B cell (primary cell): Measurements from ENCODE around the gene SLC2A6.
"Not testable (repeated sequence)": the region's sequence is repeated elsewhere in the genome, so short reads cannot be mapped to it uniquely, and the experiment has no call there.

Experiments
- CTCF ChIP-seq: fragments of 200-600 bp; IDR thresholded peaks from one replicate; pipeline ENCODE4 v1.8.0; 2022; ENCODE audit warnings: antibody characterized with exemption, mild to moderate bottlenecking
- EZH2 ChIP-seq: IDR thresholded peaks from 2 replicates; pipeline ENCODE4 v1.6.1; 2012; ENCODE audit warnings: borderline replicate concordance, low read depth, mild to moderate bottlenecking, moderate library complexity, low read length; ENCODE audit not compliant: insufficient read depth, poor library complexity, severe bottlenecking

- TF ChIP-seq CTCF, EZH2: not testable (repeated sequence)
These were observed 27.0 kb downstream of the SLC2A6 start for GRCh38 chr9:133451865-133452264.
